ENCODE measurements around the gene NDUFA6. TPM values are rescaled to one million over a fixed set of nuclear protein-coding genes. Genes with fewer than 3 reads are reported as not detected.
A peak's percentile ranks its signal among the peaks of the same experiment; 100 is the strongest.
"Not testable (repeated sequence)": the region's sequence is repeated elsewhere in the genome, so short reads cannot be mapped to it uniquely, and the experiment has no call there.

NDUFA6 gene
- total RNA-seq, 4 donors from 2014 or later, result 117 to 139 (median 125) TPM

DNA sequence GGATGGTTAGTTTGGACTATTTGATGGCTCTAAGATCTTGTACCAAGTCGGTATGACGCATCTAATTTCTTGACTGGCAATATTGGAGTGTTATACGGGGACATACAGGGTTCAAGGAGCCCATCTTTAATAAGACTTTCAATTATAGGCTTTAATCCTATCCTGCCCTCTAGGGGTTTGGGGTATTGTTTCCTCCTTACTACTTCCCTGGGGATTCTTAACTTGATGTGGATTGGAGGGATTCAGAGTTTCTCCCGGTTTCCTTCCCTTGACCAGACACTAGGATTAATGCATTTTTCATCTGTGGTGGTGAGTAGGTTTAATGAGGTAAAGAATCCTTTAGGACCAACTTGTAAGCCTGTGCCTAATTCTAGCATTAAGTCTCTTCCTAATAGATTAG, 21.2 kb upstream of the NDUFA6 start:
- Histone ChIP-seq H3K4me3 (no peak overlapping the region), H3K27ac (no peak overlapping the region), H3K4me1 (peaks cover 1 to 4% of the 10 kb centered on the region in 2 donors), H3K27me3 (no peaks in the 10 kb centered on the region), H3K36me3 (no peaks in the 10 kb centered on the region), H3K9me3 (no peaks in the 10 kb centered on the region)
- ATAC-seq, result no peak
- DNase-seq, result no peak
- in situ Hi-C loops (cut with MboI; ENCODE audit: low sequenced_read_pairs in 4 of 4) (no loop called here), intact Hi-C loops (cut with DNase I; ENCODE audit: low total_unique reads) (loop anchor here (10.0 kb wide), 1 partner anchor 147 kb away; the partner anchor contains the start of gene SEPTIN3)
- no peak for TF ChIP-seq POLR2A (IDR thresholded peaks at IDR 0.05)
- TF ChIP-seq, protein P1, sequence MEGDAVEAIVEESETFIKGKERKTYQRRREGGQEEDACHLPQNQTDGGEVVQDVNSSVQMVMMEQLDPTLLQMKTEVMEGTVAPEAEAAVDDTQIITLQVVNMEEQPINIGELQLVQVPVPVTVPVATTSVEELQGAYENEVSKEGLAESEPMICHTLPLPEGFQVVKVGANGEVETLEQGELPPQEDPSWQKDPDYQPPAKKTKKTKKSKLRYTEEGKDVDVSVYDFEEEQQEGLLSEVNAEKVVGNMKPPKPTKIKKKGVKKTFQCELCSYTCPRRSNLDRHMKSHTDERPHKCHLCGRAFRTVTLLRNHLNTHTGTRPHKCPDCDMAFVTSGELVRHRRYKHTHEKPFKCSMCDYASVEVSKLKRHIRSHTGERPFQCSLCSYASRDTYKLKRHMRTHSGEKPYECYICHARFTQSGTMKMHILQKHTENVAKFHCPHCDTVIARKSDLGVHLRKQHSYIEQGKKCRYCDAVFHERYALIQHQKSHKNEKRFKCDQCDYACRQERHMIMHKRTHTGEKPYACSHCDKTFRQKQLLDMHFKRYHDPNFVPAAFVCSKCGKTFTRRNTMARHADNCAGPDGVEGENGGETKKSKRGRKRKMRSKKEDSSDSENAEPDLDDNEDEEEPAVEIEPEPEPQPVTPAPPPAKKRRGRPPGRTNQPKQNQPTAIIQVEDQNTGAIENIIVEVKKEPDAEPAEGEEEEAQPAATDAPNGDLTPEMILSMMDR (IDR thresholded peaks at IDR 0.05 in 4 of 5, conservative IDR thresholded peaks at IDR 0.05 in 1 of 5), result no peak

GRCh38 chr22:42108848-42109247, 18.3 kb upstream of the NDUFA6 start:
- Histone ChIP-seq H3K4me1 (no peaks in the 10 kb centered on the region), H3K36me3 (peaks cover 0 to 10% of the 10 kb centered on the region in 2 donors), H3K9me3 (no peaks in the 10 kb centered on the region), H3K27ac (no peak overlapping the region), H3K27me3 (no peaks in the 10 kb centered on the region), H3K4me3 (no peak overlapping the region)
- ATAC-seq (no peak), DNase-seq (no peak)
- intact Hi-C loops (cut with DNase I; ENCODE audit: low total_unique reads), result no loop called here
- in situ Hi-C loops (cut with MboI; ENCODE audit: low sequenced_read_pairs in 4 of 4), result no loop called here
- TF ChIP-seq POLR2A (IDR thresholded peaks at IDR 0.05), result no peak
- TF ChIP-seq, protein P1 (IDR thresholded peaks at IDR 0.05 in 4 of 5, conservative IDR thresholded peaks at IDR 0.05 in 1 of 5), result no peak

GRCh38 chr22:42104332-42104860, 13.8 kb upstream of the NDUFA6 start:
- in situ Hi-C loops (cut with MboI; ENCODE audit: low sequenced_read_pairs in 4 of 4); ATAC-seq; H3K27ac ChIP-seq; H3K9me3 ChIP-seq; H3K27me3 ChIP-seq; H3K4me3 ChIP-seq; intact Hi-C loops (cut with DNase I; ENCODE audit: low total_unique reads); H3K36me3 ChIP-seq; H3K4me1 ChIP-seq; DNase-seq: not testable (repeated sequence)

GRCh38 chr22:42101199-42101598, 10.6 kb upstream of the NDUFA6 start:
- ATAC-seq (no peak), DNase-seq (no peak)
- Histone ChIP-seq H3K27me3 (no peaks in the 10 kb centered on the region), H3K4me3 (no peak overlapping the region), H3K36me3 (peaks cover 0 to 10% of the 10 kb centered on the region in 2 donors), H3K27ac (no peak overlapping the region), H3K9me3 (peaks cover 0 to 6% (median 0%) of the 10 kb centered on the region in 3 donors), H3K4me1 (no peaks in the 10 kb centered on the region)
- TF ChIP-seq, protein P1 (IDR thresholded peaks at IDR 0.05 in 4 of 5, conservative IDR thresholded peaks at IDR 0.05 in 1 of 5), result no peak
- no peak for TF ChIP-seq POLR2A (IDR thresholded peaks at IDR 0.05)
- intact Hi-C loops (cut with DNase I; ENCODE audit: low total_unique reads) (no loop called here), in situ Hi-C loops (cut with MboI; ENCODE audit: low sequenced_read_pairs in 4 of 4) (no loop called here)

GRCh38 chr22:42091455-42091782, 847 bp upstream of the NDUFA6 start:
- no peaks in the 10 kb centered on the region for H3K9me3 ChIP-seq
- no peaks in the 10 kb centered on the region for H3K27me3 ChIP-seq
- DNase-seq (no peak), ATAC-seq (peak; percentile 0 to 2)
- TF ChIP-seq POLR2A (IDR thresholded peaks at IDR 0.05), result no peak
- TF ChIP-seq, protein P1 (IDR thresholded peaks at IDR 0.05 in 4 of 5, conservative IDR thresholded peaks at IDR 0.05 in 1 of 5), result no peak
- peak overlapping the region; percentile 98 to 100 (median 98) for H3K27ac ChIP-seq
- intact Hi-C loops (cut with DNase I; ENCODE audit: low total_unique reads) (loop anchor here (1.0 kb wide), 1 partner anchor 346 kb away; no protein-coding TSS in a partner anchor), in situ Hi-C loops (cut with MboI; ENCODE audit: low sequenced_read_pairs in 4 of 4) (loop anchor here in 3 of 4 donors (10.0 to 25.0 kb wide), 3 partner anchors 183 to 346 kb away; partner anchors contain the start of genes NFAM1 (in 3 of the 3) and TCF20 (in 1 of the 3))
- peaks cover 0 to 12% of the 10 kb centered on the region in 2 donors for H3K36me3 ChIP-seq
- peak overlapping the region; percentile 81 to 99 (median 93) for H3K4me3 ChIP-seq
- H3K4me1 ChIP-seq, result peaks cover 24 to 32% of the 10 kb centered on the region in 2 donors

Data from gastrocnemius medialis (tissue), 4 donors.